Activated naive CD8-positive, alpha-beta T cell treated with anti-CD3 and anti-CD28 coated beads, Interleukin-2, amount 50 U/mL, for 16 hours (primary cell): ENCODE results near the gene RBM33.

Experiments
- DNase-seq: peaks from one replicate; pipeline ENCODE4 v3.0.0-alpha.2; 2020; ENCODE audit warnings: low read depth, low spot score

The RBM33 gene

GRCh38 chr7:155694851-155695250 is 50.4 kb downstream of the RBM33 start:
- DNase-seq = no peak

GRCh38 chr7:155696747-155697146 is 52.3 kb downstream of the RBM33 start:
- no peak for DNase-seq

GRCh38 chr7:155698633-155699032 is 54.2 kb downstream of the RBM33 start:
- DNase-seq = no peak

GRCh38 chr7:155699180-155699579 is 54.7 kb downstream of the RBM33 start:
- no peak for DNase-seq

- DNase-seq = no peak
Observed at GRCh38 chr7:155700847-155701246, 56.4 kb downstream of the RBM33 start.

GRCh38 chr7:155701972-155702544 is 57.6 kb downstream of the RBM33 start:
- no peak for DNase-seq

- no peak for DNase-seq
Observed at GRCh38 chr7:155702616-155703015, 58.2 kb downstream of the RBM33 start.

- no peak for DNase-seq
Observed at GRCh38 chr7:155705623-155706360, 61.3 kb downstream of the RBM33 start.

- DNase-seq = no peak
Observed at GRCh38 chr7:155706376-155706775, 61.9 kb downstream of the RBM33 start.

- DNase-seq = no peak
Observed at GRCh38 chr7:155709453-155709852, 65.0 kb downstream of the RBM33 start.

- no peak for DNase-seq
Observed at GRCh38 chr7:155710031-155710430, 65.6 kb downstream of the RBM33 start.

- DNase-seq = no peak
Observed at GRCh38 chr7:155710530-155710929, 66.1 kb downstream of the RBM33 start.

GRCh38 chr7:155711081-155711480 is 66.6 kb downstream of the RBM33 start:
- DNase-seq = no peak

GRCh38 chr7:155713384-155713783 is 68.9 kb downstream of the RBM33 start:
- DNase-seq = no peak

GRCh38 chr7:155714702-155715101 is 70.2 kb downstream of the RBM33 start:
- no peak for DNase-seq

- DNase-seq = no peak
Observed at GRCh38 chr7:155715111-155715805, 70.8 kb downstream of the RBM33 start.

- DNase-seq = no peak
Observed at GRCh38 chr7:155717010-155717744, 72.7 kb downstream of the RBM33 start.

GRCh38 chr7:155721056-155721455 is 76.6 kb downstream of the RBM33 start:
- no peak for DNase-seq

- no peak for DNase-seq
Observed at GRCh38 chr7:155722118-155722517, 77.7 kb downstream of the RBM33 start.

GRCh38 chr7:155722936-155723335 is 78.5 kb downstream of the RBM33 start:
- no peak for DNase-seq

GRCh38 chr7:155724327-155725005 is 80.0 kb downstream of the RBM33 start:
- DNase-seq = no peak

- DNase-seq = no peak
Observed at GRCh38 chr7:155725006-155725355, 80.5 kb downstream of the RBM33 start.
